Glomerular endothelial cell (primary cell): ENCODE results near the gene ITGA6. TPM values are rescaled to one million over a fixed set of nuclear protein-coding genes. Genes with fewer than 3 reads are reported as not detected.

Experiments used
- DNase-seq: peaks from one replicate; pipeline ENCODE4 v3.0.0-alpha.2; 2011; ENCODE audit warnings: low read depth, low spot score; ENCODE audit errors: extremely low read depth
- total RNA-seq: library from RNA; depleted of rRNA; stranded (reverse); fragments of >200 nt; gene quantifications from 2 replicates; pipeline ENCODE4 v1.2.3, GENCODE V29; 2015

ITGA6 gene
- total RNA-seq, 1 donor from 2014 or later: 288 TPM

DNA sequence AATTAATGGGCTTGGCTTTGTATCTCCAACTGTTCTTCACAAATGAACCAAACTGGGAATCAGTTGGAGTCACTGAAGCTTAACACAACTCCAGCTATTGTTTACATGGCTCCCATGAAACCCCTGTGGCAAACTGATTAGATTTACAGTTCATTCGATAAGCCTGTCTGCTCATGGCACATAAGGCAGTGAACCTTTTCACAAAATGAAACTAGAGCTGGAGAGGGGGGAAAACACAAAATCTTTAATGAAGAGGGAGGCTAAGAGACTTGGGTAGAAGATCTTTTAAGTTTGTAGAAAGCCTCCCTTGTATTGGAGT, 11.6 kb upstream of the ITGA6 start:
- DNase-seq: no peak

DNA sequence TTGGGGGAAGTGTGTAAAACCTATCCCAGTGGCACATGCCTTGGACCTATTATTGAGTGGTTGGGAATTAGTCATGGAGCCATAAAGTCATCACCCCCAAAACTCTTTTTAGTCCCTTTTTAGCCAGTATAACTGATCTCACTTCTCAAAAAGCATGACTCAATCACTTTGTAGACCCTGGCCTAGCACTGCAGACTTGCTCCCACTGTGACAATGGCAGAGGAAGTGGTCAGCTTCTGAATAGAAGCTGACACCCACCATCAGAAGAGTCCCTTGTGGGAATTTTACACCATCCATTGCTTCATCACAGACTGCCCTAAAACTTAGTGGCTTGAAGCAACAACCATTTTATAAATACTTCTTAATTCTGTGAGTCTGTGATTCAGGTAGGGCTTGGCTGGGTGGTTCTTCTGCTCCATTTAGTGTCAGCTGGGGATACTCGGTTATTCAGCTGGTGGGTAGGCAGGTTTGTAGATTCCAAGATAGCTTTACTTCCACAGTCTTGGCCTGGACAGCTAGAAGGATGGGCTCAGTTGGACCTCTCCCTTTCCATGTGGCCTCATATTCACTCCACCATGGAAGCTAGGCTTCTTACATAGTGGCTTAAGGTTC, 10.8 kb upstream of the ITGA6 start:
- DNase-seq: no peak

DNA sequence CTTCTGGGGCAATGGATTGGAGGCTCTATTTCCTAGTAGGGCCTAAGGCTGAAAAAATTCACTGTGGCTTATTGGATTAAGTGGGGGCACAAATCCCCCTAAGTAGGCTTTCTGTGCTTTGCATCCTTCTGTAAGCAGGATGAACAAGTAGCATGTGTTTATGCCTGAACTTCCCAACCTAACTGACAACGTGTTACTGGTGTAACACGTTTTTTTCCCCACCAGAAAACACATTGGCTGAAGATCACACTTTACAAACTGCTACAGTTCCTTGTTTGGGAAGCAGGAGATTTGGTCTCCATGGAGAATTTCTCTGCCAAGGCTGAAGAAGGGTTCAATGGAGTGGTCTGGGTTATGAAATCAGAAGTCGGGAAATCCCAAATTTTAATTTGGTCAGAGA, 7.2 kb upstream of the ITGA6 start:
- DNase-seq: no peak

DNA sequence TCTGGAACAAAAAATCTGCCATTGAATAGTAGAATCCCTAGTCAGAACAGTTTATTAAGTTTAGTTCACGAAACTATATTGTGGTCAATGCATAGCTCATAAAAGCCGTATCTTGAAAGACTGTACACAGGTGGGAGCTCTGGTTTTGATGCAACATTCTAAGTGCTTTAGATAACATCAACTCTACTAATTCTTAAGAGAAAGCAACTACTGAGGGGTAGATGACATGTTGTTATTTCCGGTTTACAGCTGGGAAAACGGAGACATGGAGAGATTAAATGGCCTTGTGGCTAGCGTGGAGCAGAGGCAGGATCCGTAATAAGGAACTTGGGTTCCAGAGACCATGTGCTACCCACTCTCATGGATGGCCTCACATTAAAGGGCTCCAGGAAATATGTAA, 4.2 kb upstream of the ITGA6 start:
- DNase-seq: no peak

DNA sequence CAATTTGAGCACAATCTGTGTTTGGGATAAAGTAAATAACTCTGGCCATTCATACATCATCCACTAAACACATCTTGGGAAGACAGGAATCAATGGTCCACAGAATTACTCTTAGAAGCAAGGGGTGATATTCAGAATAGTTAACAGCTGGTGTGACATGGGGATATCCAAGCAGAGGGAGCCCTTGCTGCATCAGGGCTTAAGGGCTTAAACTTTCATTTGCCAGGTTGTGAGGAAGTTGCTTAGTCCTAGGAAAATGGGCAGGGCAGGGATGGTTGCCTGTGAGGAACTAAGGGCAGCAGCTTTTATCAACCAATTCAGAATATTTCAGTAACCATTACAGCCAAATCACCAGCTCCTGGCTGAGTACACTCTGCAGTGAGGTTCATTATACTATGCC, 2.0 kb upstream of the ITGA6 start:
- no peak for DNase-seq

DNA sequence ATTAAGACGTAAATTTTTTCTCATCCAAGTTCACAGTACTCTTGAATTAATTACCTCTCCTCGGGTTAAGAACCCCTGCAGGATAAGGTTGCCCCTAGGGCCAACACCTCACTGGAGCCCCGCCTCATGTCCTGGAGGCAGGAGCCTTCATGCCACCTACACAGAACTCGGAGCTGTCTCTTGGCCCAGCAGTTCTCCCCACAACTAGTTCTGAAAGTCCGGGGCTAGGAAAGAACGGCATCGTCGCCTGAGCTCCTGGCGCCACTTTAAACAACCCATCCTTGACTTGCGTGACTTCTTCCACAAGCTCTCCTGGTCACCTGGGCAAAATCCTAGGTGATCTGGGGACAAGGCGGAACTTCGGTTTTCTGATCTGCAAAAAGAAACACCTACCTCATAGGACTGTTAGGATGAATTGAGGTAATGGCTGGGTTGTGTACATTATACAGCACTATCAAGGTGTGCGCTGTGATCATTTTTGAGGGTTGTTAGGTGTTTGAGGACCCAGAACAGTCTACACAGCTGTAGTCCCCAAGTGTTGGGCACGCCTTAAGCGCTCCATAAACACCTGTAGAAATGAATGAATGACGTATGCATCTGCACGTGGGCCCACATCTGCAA, 641 bp upstream of the ITGA6 start:
- no peak for DNase-seq

DNA sequence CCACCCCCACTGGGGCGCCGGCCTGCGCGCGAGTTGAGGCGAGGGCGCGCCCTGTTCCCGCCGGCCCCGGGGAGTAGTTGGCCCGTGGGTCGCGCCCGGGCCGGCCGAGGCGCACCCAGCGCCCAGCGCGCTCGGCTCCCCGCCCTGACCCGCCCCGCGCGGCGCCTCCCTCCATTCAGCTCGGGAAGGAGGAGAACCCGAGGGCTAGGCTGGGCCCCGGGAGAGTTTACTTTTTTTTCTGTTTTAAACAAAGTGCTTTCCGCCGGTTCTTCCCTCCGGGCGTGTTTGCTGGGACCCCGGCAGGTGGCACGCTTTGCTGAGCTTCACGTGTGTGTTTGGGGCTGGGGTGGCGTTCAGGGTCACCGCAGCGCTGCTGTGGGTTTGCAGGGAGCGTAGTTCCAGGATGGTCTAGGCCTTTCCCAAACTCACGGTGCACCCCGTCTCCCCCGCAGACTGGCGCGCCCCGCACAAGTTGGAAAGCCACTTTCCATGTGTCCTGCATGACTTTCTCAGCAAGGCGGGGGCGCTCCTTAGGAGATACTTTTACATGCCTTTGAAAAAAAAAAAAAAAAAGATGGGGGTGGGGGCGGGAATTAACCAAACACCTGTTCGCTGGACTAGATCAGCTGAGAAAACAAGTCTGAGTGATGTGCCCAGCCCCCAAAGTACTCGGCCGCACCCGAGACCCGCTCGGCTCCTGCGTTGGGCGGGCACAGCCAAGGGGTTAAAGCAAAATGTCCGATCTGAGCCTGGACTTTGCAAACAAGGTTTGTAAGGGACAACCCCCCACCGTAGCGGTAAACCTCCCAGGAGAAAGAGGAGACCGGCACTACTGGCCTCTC, 825 bp downstream of the ITGA6 start:
- no peak for DNase-seq

DNA sequence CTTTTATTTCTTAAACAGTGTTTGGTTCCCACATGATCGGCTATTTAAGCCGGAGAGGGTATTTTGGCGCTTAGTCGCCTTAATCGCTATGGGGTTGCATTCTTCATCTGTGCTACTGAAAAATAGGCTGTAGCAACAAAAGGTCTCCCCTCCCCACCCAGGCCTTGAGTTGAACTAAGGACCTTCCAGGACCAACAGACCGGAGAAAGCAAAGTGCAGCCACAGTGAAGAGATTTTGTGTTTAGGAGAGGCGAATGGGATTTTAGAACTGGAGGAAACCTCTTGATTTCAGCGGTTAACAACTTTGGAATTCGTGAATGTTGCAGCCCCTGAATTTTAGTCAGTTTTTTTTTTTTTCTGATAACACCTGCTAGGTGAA, 1.4 kb downstream of the ITGA6 start:
- DNase-seq: no peak

DNA sequence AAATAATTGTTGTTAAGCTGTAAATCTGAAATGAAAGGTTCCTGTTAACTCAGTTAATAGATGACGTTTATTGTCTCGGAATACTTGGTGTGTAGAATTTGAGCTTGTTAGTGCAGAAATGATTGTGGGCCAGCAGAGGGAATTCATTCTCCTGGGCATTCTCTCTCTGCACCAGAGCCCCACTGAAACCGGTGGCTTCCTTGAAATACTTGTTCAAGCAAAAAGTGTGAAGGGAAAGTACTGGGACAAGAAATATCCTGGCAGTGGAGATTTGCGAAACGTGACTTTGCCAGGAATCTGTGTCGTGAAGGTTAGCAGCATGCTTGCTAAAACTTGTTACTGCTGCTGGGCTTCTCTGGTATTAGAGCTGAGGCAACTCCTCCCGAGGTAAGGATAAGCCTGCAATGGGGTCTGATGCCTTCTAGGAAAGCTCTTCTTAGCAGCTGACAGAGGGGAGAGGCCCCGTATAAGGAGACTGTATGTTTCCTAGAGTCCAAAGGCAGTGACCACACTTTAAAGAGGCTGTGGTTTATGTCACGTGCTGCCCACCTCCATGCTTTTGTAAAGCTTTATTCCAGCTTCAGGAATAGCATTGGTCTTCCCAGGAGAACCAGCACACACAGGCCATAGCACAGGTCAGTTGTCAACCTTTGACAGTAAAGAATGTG, 2.0 kb downstream of the ITGA6 start:
- DNase-seq: no peak

DNA sequence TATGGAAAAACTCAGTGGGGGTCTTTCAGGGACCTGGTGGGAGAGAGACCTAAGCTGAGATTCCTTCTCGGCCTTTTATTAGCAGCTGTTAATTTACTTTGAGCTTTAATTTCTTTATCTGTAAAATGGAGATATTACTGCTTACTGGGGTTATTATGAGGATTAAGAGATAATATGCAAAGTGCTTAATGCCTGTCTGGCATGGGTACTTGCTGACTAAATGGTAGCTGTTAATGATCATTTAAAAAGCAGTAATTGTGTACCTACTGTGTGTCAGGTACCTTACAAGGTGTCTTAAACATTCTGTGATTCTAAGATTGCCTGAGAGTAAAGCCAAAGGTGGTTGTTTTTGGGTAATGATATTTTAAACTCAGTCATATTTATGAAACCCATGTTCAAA, 2.6 kb downstream of the ITGA6 start:
- no peak for DNase-seq

DNA sequence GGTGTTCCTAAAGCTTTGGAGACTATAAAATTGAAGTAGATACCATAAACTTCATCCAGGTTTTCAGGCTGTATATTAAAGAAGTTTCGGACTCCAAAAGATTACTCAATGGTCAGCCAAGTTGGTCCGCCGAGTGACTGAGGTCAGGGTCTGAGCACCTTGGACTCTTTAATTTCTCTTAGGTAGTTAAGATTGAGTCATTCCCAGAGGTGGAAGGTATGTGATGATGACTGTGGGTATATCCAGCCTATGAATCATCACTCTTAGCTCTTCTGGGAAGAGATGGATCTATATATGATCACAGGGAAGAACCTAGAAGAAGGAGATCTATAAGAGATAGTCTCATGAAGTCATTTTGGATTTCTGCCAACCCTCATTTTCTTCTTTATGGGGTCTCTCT, 3.3 kb downstream of the ITGA6 start:
- DNase-seq: no peak

DNA sequence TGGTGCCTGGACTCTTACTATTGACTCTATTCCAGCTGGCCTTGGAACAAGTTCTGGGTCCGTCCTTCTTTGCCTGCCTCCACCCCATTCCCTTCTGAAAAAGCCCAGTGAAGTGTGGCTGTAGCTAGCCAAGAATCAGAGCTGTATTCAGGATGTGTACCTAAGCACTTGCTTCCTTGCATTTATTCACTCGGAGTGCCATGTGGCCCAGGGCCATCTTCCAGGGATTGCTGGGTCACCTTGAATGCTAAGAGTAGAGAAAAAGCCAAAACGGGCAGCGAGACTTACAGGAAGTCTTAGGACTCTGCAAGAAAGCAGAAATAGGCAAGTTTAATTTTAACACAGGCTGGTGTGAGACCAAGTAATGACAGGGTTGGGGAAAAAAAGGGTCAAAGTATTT, 4.1 kb downstream of the ITGA6 start:
- DNase-seq: no peak

DNA sequence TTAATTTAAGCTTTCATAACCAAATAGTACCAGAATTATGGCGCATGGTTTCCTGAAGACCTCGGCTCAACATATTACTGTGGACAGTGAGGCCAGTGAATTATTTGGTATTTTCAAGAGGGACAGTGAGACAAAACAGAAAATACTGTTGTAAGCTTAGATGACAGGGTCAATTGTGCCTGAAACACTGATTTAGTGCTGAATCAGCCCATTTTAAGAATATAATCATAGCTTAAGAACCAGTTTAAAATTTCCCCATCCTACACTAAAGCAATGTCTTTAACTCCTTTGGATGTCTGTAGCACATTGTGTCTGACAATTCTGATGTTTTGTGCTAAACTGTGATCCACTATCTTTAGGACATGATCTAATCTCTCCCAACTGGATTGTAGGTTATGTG, 4.6 kb downstream of the ITGA6 start:
- no peak for DNase-seq

DNA sequence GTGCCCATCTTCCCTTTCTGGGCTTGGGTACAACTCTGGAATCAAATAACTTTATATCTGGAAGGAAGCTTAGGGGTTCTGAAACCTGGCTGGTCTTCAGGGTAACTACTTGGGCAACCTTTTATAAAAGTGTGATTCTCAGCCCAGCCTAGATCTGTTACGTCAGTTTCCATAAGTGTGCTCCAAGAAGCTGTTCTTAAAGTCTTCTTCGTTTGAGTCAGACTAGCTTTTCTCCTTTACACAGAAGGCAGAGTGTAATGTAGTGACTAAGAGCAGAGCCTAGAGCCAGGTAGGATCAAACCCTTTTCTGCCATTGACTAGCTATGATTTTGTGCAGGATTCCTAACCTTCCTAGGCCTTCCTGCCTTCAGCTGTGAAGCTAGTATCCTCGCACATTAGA, 5.8 kb downstream of the ITGA6 start:
- DNase-seq: no peak

DNA sequence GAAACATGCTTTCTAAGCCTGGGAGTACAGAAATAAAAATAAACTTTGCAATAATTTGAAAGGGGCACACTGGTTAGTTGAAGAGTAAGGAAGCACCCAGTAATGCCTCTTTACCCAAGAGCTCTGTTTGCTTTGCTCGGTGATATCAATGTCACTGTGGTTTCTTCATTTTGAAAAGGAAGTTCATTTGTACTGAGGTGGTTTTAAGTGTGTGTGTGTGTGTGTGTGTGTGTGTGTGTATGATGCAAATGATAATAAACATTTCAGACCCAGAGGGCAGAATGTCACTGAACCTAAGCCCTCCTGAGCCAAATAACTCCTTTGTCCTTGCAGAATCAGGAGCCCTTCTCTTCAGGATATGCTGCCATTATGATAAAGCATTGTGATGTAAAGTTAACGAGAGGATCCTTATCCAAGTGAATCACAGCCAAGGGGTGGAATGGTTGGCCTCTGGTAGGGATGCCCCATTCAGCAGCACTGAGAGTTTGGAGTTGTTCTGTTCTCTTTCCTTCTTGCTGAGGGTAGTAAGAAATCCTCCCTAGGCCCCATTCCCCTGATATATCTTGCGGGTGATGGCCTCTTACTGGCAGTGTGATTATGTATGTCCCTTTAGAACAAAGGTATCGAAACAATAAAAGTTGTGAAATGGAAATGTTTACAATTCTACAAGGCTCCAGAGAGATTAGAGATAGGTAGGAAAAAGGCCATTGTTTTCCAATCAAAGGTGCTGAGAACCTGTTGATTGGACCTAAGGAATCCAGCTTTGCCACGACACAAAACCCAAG, 7.6 kb downstream of the ITGA6 start:
- no peak for DNase-seq

DNA sequence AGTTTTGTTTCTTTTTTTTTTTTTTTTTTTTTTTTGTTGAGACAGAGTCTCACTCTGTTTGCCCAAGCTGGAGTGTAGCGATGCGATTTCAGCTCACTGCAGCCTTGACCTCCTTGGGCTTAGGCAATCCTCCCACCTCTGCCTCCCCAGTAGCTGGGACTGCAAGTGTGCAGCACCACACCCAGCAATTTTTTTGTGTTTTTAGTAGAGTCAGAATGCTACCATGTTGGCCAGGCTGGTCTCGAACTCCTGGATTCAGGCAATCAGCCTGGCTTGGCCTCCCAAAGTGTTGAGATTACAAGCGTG, 8.2 kb downstream of the ITGA6 start:
- no peak for DNase-seq

DNA sequence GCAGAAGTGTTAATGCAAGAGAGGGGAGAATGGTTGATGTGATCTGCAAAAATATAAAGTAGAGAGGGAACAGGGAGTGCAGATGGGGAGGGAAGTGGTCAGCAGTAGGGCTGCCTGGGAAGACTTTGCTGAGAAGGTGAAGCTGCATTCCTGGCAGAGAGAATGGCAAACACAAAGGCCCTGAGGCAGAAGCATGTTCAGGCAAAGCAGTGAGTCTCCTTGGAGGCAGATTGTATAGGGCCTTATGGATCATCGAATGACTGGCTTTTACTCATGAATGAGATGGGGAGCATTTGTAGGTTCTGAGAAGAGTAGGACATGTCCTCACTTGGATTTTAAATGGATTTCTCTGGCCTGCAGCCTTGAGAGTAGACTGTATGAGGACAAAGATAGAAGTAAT, 9.5 kb downstream of the ITGA6 start:
- DNase-seq: no peak

DNA sequence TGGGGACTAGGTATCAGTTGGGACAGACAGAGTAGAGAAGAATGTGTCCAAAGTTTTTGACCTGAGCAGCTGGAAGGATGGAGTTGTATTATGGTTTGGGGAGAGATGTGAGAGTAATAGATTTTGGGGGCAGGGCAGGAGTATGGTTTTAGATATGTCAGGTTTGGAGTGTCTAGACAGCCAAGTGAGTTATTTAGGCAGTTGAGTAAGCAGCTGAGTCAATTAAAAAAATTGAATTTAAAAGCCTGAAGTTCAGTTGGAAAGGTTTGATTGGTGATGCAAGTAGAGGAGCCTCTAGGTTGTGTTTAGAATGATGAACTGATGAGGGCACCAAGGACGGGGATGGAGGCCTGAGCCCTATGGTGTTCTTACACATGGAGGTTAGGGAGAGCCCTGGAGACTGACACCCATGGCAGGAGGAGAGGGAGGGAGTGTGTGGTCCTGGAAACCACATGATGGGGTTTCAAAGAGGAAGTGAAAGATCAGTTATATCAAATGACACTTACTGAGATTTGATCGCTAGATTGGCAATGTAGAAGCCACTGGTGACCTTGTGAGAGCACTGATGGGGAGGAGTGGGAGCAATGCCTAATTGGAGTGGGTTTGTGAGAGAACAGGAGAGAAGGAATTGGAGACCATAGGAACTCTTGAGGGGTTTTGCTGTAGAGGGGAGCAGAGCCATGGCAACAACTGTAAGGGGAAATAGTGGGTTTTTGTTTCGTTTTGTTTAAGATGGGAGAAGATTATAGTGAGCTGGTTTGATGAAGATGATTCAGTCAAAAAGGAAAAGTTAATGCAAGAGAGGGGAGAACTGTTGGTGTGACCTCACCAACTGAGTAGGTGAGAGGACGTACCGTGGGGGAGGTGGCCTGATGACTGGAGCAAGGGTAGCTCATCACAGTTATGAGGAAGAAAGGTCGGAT, 10.3 kb downstream of the ITGA6 start:
- no peak for DNase-seq

DNA sequence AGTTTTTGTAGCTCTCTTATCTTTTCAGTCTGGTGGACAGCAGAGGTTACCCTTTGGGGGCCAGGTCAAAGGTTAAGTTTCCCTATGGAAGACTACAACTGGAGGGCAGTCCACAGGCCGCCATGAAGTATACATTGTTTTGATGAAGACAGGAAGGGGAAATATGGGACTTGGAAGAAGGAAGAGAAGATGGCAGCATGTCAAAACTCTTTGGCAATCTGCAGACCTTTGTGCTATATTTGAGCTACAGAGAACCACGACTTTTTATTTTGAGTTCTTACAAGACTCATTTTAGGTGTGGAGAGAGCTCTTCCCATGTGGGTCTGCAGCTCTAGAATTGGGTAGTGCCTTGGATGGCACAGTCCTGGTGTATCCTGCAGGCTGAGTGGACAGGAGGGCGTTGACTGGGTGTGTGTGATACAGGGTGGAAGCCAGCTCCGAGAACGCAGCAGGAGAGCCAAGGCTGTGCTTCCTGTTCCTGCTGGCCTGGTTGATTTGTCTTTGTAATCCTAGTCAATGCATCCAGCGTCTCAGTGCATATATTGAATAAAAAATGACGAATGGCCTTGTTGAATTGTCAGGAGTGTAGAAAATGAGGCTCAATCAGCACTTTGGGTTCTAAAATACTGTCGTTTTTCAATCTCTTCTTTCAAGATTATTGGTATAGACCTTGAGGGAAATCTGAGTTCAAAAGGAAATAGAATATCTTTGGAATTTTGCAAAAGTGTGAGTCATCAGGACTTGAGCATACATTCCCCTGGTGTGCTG, 11.5 kb downstream of the ITGA6 start:
- DNase-seq: peak; percentile 68

DNA sequence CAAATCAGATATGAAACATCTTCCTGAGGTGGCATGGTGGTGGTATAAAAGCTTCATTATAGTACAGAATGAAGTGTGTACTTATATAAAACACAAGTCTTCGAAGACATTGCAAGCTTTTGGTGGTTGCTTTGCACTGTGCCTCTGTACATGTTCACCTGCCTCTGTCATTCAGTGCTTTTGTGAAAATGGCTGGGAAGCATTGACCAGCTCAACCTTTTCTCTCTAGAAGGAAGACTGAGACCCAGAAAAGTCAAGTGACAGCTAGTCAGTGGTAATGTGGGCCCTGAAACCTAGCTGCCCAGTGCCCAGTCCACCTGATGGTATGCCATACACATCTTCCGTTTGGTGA, 12.1 kb downstream of the ITGA6 start:
- DNase-seq: no peak
